Hematopoietic multipotent progenitor cell treated with erythropoietin and hydrocortisone succinate and interleukin-3 and kit ligand, for 17 days (in vitro differentiated cells): ENCODE results near the gene TM9SF3.

Experiments used
- DNase-seq: peaks from one replicate; pipeline ENCODE4 v3.0.0-alpha.2; 2015; ENCODE audit warnings: low spot score

TM9SF3 gene

GRCh38 chr10:96586419-96587263 lies at the start of gene TM9SF3:
Gene TM9SF3, minus strand, starts transcription at chr10:96587012. Its CDS starts 177 bp downstream, at chr10:96586835.
- DNase-seq, result peak; percentile 88

- DNase-seq, result peak; percentile 33
These were observed 49.7 kb upstream of the TM9SF3 start for GRCh38 chr10:96636551-96636950.

GRCh38 chr10:96632974-96633710 lies 46.3 kb upstream of the TM9SF3 start:
- no peak for DNase-seq

GRCh38 chr10:96627292-96627691 lies 40.5 kb upstream of the TM9SF3 start:
- no peak for DNase-seq

- DNase-seq, result peak; percentile 39
These were observed 40.0 kb upstream of the TM9SF3 start for GRCh38 chr10:96626795-96627194.

GRCh38 chr10:96625173-96625572 lies 38.4 kb upstream of the TM9SF3 start:
- no peak for DNase-seq

GRCh38 chr10:96622013-96622787 lies 35.4 kb upstream of the TM9SF3 start:
- DNase-seq, result peak; percentile 82

- peak; percentile 83 for DNase-seq
These were observed 33.3 kb upstream of the TM9SF3 start for GRCh38 chr10:96619796-96620773.

- DNase-seq, result peak; percentile 93
These were observed 32.3 kb upstream of the TM9SF3 start for GRCh38 chr10:96619120-96619519.

GRCh38 chr10:96618653-96619052 lies 31.8 kb upstream of the TM9SF3 start:
- DNase-seq, result peak; percentile 83

- peak; percentile 37 for DNase-seq
These were observed 30.1 kb upstream of the TM9SF3 start for GRCh38 chr10:96616961-96617360.

- peak; percentile 87 for DNase-seq
These were observed 27.7 kb upstream of the TM9SF3 start for GRCh38 chr10:96614515-96614914.

- peak; percentile 58 for DNase-seq
These were observed 26.8 kb upstream of the TM9SF3 start for GRCh38 chr10:96613576-96613975.

- no peak for DNase-seq
These were observed 25.4 kb upstream of the TM9SF3 start for GRCh38 chr10:96612055-96612830.

- DNase-seq, result no peak
These were observed 24.0 kb upstream of the TM9SF3 start for GRCh38 chr10:96610817-96611216.

- no peak for DNase-seq
These were observed 22.7 kb upstream of the TM9SF3 start for GRCh38 chr10:96609510-96609909.

- DNase-seq, result no peak
These were observed 22.0 kb upstream of the TM9SF3 start for GRCh38 chr10:96608805-96609204.

- no peak for DNase-seq
These were observed 21.4 kb upstream of the TM9SF3 start for GRCh38 chr10:96608262-96608661.

GRCh38 chr10:96606946-96607345 lies 20.1 kb upstream of the TM9SF3 start:
- DNase-seq, result no peak

- DNase-seq, result no peak
These were observed 19.4 kb upstream of the TM9SF3 start for GRCh38 chr10:96606216-96606615.
